DLD1 (cell line): Measurements from ENCODE around the gene CCDC110.
"Not testable (repeated sequence)": the region's sequence is repeated elsewhere in the genome, so short reads cannot be mapped to it uniquely, and the experiment has no call there.

Experiments used
- in situ Hi-C: cut with HindIII; loops from 2 replicates; pipeline ENCODE4 v1.10.0; 2017; ENCODE audit warnings: low sequenced_read_pairs

CCDC110 gene

GRCh38 chr4:185471235-185472102 is at the start of gene CCDC110:
CCDC110 (minus strand) TSS chr4:185471733; CDS start chr4:185471683, 50 bp downstream.
- in situ Hi-C loops: no loop called here

- in situ Hi-C loops: no loop called here
These were observed 48.6 kb upstream of the CCDC110 start for GRCh38 chr4:185520119-185520518.

- in situ Hi-C loops: no loop called here
These were observed 47.0 kb upstream of the CCDC110 start for GRCh38 chr4:185518494-185518893.

- in situ Hi-C loops: no loop called here
These were observed 46.5 kb upstream of the CCDC110 start for GRCh38 chr4:185518069-185518468.

- in situ Hi-C loops: no loop called here
These were observed 43.7 kb upstream of the CCDC110 start for GRCh38 chr4:185515248-185515647.

- in situ Hi-C loops: no loop called here
These were observed 42.7 kb upstream of the CCDC110 start for GRCh38 chr4:185514182-185514697.

- in situ Hi-C loops: no loop called here
These were observed 42.1 kb upstream of the CCDC110 start for GRCh38 chr4:185513489-185514181.

- in situ Hi-C loops: no loop called here
These were observed 41.0 kb upstream of the CCDC110 start for GRCh38 chr4:185512516-185512915.

GRCh38 chr4:185511243-185511642 is 39.7 kb upstream of the CCDC110 start:
- in situ Hi-C loops: not testable (repeated sequence)

- in situ Hi-C loops: no loop called here
These were observed 39.3 kb upstream of the CCDC110 start for GRCh38 chr4:185510806-185511205.

- in situ Hi-C loops: no loop called here
These were observed 36.6 kb upstream of the CCDC110 start for GRCh38 chr4:185508181-185508580.

GRCh38 chr4:185506422-185506821 is 34.9 kb upstream of the CCDC110 start:
- in situ Hi-C loops: no loop called here

GRCh38 chr4:185504098-185505047 is 32.8 kb upstream of the CCDC110 start:
- in situ Hi-C loops: no loop called here

- in situ Hi-C loops: no loop called here
These were observed 30.9 kb upstream of the CCDC110 start for GRCh38 chr4:185502386-185502785.

GRCh38 chr4:185500576-185500975 is 29.0 kb upstream of the CCDC110 start:
- in situ Hi-C loops: no loop called here

- in situ Hi-C loops: no loop called here
These were observed 28.5 kb upstream of the CCDC110 start for GRCh38 chr4:185500035-185500434.

- in situ Hi-C loops: no loop called here
These were observed 17.1 kb upstream of the CCDC110 start for GRCh38 chr4:185488650-185489049.

GRCh38 chr4:185481401-185481800 is 9.9 kb upstream of the CCDC110 start:
- in situ Hi-C loops: no loop called here

- in situ Hi-C loops: no loop called here
These were observed 8.6 kb upstream of the CCDC110 start for GRCh38 chr4:185480016-185480732.

GRCh38 chr4:185479507-185479971 is 8.0 kb upstream of the CCDC110 start:
- in situ Hi-C loops: no loop called here
